Measurements from ENCODE around the gene PTPN4. TPM values are rescaled to one million over a fixed set of nuclear protein-coding genes. Genes with fewer than 3 reads are reported as not detected.

PTPN4 gene
- total and polyA plus RNA-seq, 10 of the 15 experiments (the other 5 are each of a cell fraction or from before 2014, with no cell fraction given), result 5.0 to 29.7 (median 23.7) TPM

DNA sequence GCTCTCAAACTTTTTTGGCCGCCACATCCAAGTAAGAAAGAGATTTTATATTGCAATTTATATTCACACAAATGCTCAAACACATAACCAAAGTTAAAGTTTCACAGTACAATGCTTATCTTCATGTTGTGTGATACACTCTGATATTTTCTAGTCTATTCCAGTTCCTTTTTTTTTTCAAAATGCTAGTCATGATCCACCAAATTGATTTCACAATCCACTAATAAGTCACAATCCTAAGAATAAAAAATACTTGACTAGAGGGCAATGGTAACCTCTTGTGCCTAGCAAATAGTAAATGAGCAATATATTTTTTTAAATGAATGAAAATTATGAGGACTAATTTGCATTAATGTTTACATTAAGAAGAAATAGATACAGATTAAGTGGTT, 5.8 kb upstream of the PTPN4 start:
- no peaks in the 10 kb centered on the region for H3K79me2 ChIP-seq (ENCODE audit: control insufficient read depth, insufficient read depth, low read length)
- ATAC-seq (no peak), DNase-seq (ENCODE audit: low read depth, low spot score) (no peak), FAIRE-seq (no peak)
- no peaks in the 10 kb centered on the region for H3K4me1 ChIP-seq (ENCODE audit: control insufficient read depth, insufficient read depth, low read length)
- no peak overlapping the region for H3K27ac ChIP-seq (ENCODE audit: control insufficient read depth, insufficient read depth)
- WGBS (ENCODE audit: insufficient coverage, insufficient replicate concordance, low lambda C conversion rate, missing lambda C conversion rate), result 91% methylated on average over 1 of the region's 1 CpG
- H3K27me3 ChIP-seq (replicated peaks in 1 of 2; ENCODE audit: control insufficient read depth in 2 of 2, insufficient read depth in 2 of 2, low read length in 1 of 2), result no peaks in the 10 kb centered on the region; a peak in 1 of 4 replicates
- in situ Hi-C loops (cut with MboI), result no loop called here
- H3K9me3 ChIP-seq (replicated peaks; ENCODE audit: control insufficient read depth, insufficient read depth, low read length), result no peaks in the 10 kb centered on the region
- H2AFZ ChIP-seq (ENCODE audit: control insufficient read depth, low read depth, low read length), result no peak overlapping the region
- SMC1A ChIA-PET (ENCODE audit: uncharacterized antibody, unreplicated experiment), result interaction anchor here (0.6 to 5.9 kb wide), 12 partner anchors 20 to 559 kb away, joined by 3 to 69 read pairs (median 5); no protein-coding TSS in a partner anchor
- TF ChIP-seq CHD4 (IDR thresholded peaks at IDR 0.05), result no peak
- TF ChIP-seq POU2F2 (IDR thresholded peaks at IDR 0.05; ENCODE audit: borderline replicate concordance, low read depth, low read length), result no peak
- no peak for TF ChIP-seq HDAC6 (IDR thresholded peaks at IDR 0.05; ENCODE audit: unreplicated experiment)
- no peak for TF ChIP-seq NFYA (IDR thresholded peaks at IDR 0.05; ENCODE audit: borderline replicate concordance, low read depth, low read length)
- intact Hi-C loops (cut with micrococcal nuclease; ENCODE audit: unreplicated experiment), result loop anchor here (1.0 to 10.0 kb wide), 5 partner anchors 49 to 928 kb away; no protein-coding TSS in a partner anchor
- no peak overlapping the region for H3K4me3 ChIP-seq
- H4K20me1 ChIP-seq (ENCODE audit: control insufficient read depth, insufficient read depth), result no peaks in the 10 kb centered on the region
- H3K4me2 ChIP-seq (ENCODE audit: control insufficient read depth, insufficient read depth), result no peak overlapping the region
- RAD21 ChIA-PET (ENCODE audit: unreplicated experiment), result interaction anchor here (0.6 to 7.7 kb wide), 6 partner anchors 70 to 559 kb away, joined by 3 to 90 read pairs (median 6); no protein-coding TSS in a partner anchor
- CTCF ChIA-PET, result interaction anchor here (0.6 to 7.9 kb wide), 17 partner anchors 17 to 559 kb away, joined by 3 to 144 read pairs (median 5); partner anchors contain the start of gene TMEM185B
- H3K9ac ChIP-seq (ENCODE audit: control insufficient read depth, insufficient read depth, low read length), result no peak overlapping the region
- POLR2A ChIA-PET, result interaction anchor here (1.3 kb wide), 1 partner anchor 421 kb away, joined by 3 read pairs; no protein-coding TSS in a partner anchor
- no peaks in the 10 kb centered on the region for H3K36me3 ChIP-seq (ENCODE audit: control insufficient read depth in 2 of 2, insufficient read depth in 2 of 2, low read length in 1 of 2)
- no TSS peak for BruUV-seq (replicated peaks)

DNA sequence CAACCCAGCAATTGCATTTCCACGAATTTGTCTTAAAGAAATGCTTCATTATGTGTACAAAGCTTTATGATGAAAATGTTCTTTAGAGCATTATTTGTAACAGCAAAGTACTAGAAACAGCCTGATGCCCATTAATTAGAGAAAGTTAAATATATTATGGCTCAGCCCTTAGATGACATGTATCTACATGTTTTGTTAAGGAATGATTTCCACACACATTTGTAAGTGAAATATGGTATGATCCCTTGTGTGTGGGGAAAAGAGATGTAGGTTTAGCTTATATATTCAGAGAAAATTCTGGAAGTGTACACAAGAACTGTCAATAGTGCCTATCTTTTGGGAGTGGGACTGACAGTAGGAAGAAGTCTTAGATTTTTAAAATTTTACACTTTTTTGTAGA, 3.8 kb upstream of the PTPN4 start:
- intact Hi-C loops (cut with micrococcal nuclease; ENCODE audit: unreplicated experiment), result loop anchor here (5.0 to 10.0 kb wide), 2 partner anchors 476 to 559 kb away; no protein-coding TSS in a partner anchor
- Histone ChIP-seq H3K9me3 (replicated peaks; ENCODE audit: control insufficient read depth, insufficient read depth, low read length) (no peaks in the 10 kb centered on the region), H3K79me2 (ENCODE audit: control insufficient read depth, insufficient read depth, low read length) (peaks cover 10% of the 10 kb centered on the region), H3K4me1 (ENCODE audit: control insufficient read depth, insufficient read depth, low read length) (no peaks in the 10 kb centered on the region), H3K27me3 (replicated peaks in 1 of 2; ENCODE audit: control insufficient read depth in 2 of 2, insufficient read depth in 2 of 2, low read length in 1 of 2) (no peaks in the 10 kb centered on the region; a peak in 1 of 4 replicates), H3K36me3 (ENCODE audit: control insufficient read depth in 2 of 2, insufficient read depth in 2 of 2, low read length in 1 of 2) (no peaks in the 10 kb centered on the region), H4K20me1 (ENCODE audit: control insufficient read depth, insufficient read depth) (no peaks in the 10 kb centered on the region), H3K4me3 (no peak overlapping the region), H3K27ac (ENCODE audit: control insufficient read depth, insufficient read depth) (no peak overlapping the region), H2AFZ (ENCODE audit: control insufficient read depth, low read depth, low read length) (no peak overlapping the region), H3K4me2 (ENCODE audit: control insufficient read depth, insufficient read depth) (no peak overlapping the region), H3K9ac (ENCODE audit: control insufficient read depth, insufficient read depth, low read length) (no peak overlapping the region)
- DNase-seq (ENCODE audit: low read depth, low spot score) (no peak), FAIRE-seq (no peak), ATAC-seq (no peak)
- 25% methylated on average over 1 of the region's 1 CpG for WGBS (ENCODE audit: insufficient coverage, insufficient replicate concordance, low lambda C conversion rate, missing lambda C conversion rate)
- POLR2A ChIA-PET, result no interaction called here
- in situ Hi-C loops (cut with MboI), result loop anchor here (5.0 kb wide), 1 partner anchor 421 kb away; no protein-coding TSS in a partner anchor
- CTCF ChIA-PET, result interaction anchor here (0.6 to 7.9 kb wide), 6 partner anchors 14 to 552 kb away, joined by 3 to 144 read pairs (median 36); no protein-coding TSS in a partner anchor
- SMC1A ChIA-PET (ENCODE audit: uncharacterized antibody, unreplicated experiment), result interaction anchor here (0.8 to 5.9 kb wide), 6 partner anchors 15 to 420 kb away, joined by 3 to 69 read pairs (median 3); no protein-coding TSS in a partner anchor
- TF ChIP-seq IKZF2 (IDR thresholded peaks at IDR 0.05) (no peak), TCF3 (IDR thresholded peaks at IDR 0.05; ENCODE audit: borderline replicate concordance, insufficient read depth, low read depth, low read length) (no peak), POLR2AphosphoS2 (IDR thresholded peaks at IDR 0.05; ENCODE audit: low read depth, low read length) (no peak), CHD1 (IDR thresholded peaks at IDR 0.05; ENCODE audit: low read depth, low read length) (no peak), IRF4 (IDR thresholded peaks at IDR 0.05; ENCODE audit: low read depth, low read length) (no peak), EED (IDR thresholded peaks at IDR 0.05; ENCODE audit: low read depth) (no peak), STAT1 (conservative IDR thresholded peaks at IDR 0.05) (no peak)
- TF ChIP-seq, protein P1, sequence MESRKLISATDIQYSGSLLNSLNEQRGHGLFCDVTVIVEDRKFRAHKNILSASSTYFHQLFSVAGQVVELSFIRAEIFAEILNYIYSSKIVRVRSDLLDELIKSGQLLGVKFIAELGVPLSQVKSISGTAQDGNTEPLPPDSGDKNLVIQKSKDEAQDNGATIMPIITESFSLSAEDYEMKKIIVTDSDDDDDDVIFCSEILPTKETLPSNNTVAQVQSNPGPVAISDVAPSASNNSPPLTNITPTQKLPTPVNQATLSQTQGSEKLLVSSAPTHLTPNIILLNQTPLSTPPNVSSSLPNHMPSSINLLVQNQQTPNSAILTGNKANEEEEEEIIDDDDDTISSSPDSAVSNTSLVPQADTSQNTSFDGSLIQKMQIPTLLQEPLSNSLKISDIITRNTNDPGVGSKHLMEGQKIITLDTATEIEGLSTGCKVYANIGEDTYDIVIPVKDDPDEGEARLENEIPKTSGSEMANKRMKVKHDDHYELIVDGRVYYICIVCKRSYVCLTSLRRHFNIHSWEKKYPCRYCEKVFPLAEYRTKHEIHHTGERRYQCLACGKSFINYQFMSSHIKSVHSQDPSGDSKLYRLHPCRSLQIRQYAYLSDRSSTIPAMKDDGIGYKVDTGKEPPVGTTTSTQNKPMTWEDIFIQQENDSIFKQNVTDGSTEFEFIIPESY (IDR thresholded peaks at IDR 0.05), result no peak
- RAD21 ChIA-PET (ENCODE audit: unreplicated experiment), result interaction anchor here (0.6 to 7.7 kb wide), 4 partner anchors 53 to 419 kb away, joined by 3 to 90 read pairs (median 3); no protein-coding TSS in a partner anchor
- no TSS peak for BruUV-seq (replicated peaks)

Data from GM12878 (cell line).